ENCODE measurements around the gene ADGRF3. TPM values are rescaled to one million over a fixed set of nuclear protein-coding genes. Genes with fewer than 3 reads are reported as not detected.
A peak's percentile ranks its signal among the peaks of the same experiment; 100 is the strongest.

ADGRF3 gene
- total and polyA plus RNA-seq, 2 of the 13 experiments (the other 11 are each of a cell fraction or from before 2014, with no cell fraction given), result 0.40 to 1.5 TPM

GRCh38 chr2:26274058-26274613, 72.5 kb downstream of the ADGRF3 start (continued):
- TF ChIP-seq, protein P1, sequence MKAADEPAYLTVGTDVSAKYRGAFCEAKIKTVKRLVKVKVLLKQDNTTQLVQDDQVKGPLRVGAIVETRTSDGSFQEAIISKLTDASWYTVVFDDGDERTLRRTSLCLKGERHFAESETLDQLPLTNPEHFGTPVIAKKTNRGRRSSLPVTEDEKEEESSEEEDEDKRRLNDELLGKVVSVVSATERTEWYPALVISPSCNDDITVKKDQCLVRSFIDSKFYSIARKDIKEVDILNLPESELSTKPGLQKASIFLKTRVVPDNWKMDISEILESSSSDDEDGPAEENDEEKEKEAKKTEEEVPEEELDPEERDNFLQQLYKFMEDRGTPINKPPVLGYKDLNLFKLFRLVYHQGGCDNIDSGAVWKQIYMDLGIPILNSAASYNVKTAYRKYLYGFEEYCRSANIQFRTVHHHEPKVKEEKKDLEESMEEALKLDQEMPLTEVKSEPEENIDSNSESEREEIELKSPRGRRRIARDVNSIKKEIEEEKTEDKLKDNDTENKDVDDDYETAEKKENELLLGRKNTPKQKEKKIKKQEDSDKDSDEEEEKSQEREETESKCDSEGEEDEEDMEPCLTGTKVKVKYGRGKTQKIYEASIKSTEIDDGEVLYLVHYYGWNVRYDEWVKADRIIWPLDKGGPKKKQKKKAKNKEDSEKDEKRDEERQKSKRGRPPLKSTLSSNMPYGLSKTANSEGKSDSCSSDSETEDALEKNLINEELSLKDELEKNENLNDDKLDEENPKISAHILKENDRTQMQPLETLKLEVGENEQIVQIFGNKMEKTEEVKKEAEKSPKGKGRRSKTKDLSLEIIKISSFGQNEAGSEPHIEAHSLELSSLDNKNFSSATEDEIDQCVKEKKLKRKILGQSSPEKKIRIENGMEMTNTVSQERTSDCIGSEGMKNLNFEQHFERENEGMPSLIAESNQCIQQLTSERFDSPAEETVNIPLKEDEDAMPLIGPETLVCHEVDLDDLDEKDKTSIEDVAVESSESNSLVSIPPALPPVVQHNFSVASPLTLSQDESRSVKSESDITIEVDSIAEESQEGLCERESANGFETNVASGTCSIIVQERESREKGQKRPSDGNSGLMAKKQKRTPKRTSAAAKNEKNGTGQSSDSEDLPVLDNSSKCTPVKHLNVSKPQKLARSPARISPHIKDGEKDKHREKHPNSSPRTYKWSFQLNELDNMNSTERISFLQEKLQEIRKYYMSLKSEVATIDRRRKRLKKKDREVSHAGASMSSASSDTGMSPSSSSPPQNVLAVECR (CRISPR knock-in tag; IDR thresholded peaks at IDR 0.05; ENCODE audit: borderline replicate concordance), result peak; percentile 24; the same call in 1 of the 2 replicates
- TF ChIP-seq ZMYM4 (CRISPR knock-in tag; IDR thresholded peaks at IDR 0.05), result 0 out of 2 replicates have a peak, but pooled peaks have one; percentile 45
- TF ChIP-seq ZNF253 (CRISPR knock-in tag; IDR thresholded peaks at IDR 0.05; ENCODE audit: borderline replicate concordance), result no peak
- peak; percentile 48; the same call in 1 of the 2 replicates for TF ChIP-seq ISL2 (CRISPR knock-in tag; IDR thresholded peaks at IDR 0.05)
- no peak for TF ChIP-seq ZNF549 (CRISPR knock-in tag; IDR thresholded peaks at IDR 0.05)
- no peak for TF ChIP-seq RFX5 (IDR thresholded peaks at IDR 0.05; ENCODE audit: low read depth, low read length)
- no peak for TF ChIP-seq HMGXB4 (CRISPR knock-in tag; IDR thresholded peaks at IDR 0.05; ENCODE audit: borderline replicate concordance in 1 of 2, low read depth in 1 of 2)
- TF ChIP-seq ZBTB25 (CRISPR knock-in tag; IDR thresholded peaks at IDR 0.05), result peak; percentile 61; the same call in 1 of the 2 replicates
- TF ChIP-seq, protein P2, sequence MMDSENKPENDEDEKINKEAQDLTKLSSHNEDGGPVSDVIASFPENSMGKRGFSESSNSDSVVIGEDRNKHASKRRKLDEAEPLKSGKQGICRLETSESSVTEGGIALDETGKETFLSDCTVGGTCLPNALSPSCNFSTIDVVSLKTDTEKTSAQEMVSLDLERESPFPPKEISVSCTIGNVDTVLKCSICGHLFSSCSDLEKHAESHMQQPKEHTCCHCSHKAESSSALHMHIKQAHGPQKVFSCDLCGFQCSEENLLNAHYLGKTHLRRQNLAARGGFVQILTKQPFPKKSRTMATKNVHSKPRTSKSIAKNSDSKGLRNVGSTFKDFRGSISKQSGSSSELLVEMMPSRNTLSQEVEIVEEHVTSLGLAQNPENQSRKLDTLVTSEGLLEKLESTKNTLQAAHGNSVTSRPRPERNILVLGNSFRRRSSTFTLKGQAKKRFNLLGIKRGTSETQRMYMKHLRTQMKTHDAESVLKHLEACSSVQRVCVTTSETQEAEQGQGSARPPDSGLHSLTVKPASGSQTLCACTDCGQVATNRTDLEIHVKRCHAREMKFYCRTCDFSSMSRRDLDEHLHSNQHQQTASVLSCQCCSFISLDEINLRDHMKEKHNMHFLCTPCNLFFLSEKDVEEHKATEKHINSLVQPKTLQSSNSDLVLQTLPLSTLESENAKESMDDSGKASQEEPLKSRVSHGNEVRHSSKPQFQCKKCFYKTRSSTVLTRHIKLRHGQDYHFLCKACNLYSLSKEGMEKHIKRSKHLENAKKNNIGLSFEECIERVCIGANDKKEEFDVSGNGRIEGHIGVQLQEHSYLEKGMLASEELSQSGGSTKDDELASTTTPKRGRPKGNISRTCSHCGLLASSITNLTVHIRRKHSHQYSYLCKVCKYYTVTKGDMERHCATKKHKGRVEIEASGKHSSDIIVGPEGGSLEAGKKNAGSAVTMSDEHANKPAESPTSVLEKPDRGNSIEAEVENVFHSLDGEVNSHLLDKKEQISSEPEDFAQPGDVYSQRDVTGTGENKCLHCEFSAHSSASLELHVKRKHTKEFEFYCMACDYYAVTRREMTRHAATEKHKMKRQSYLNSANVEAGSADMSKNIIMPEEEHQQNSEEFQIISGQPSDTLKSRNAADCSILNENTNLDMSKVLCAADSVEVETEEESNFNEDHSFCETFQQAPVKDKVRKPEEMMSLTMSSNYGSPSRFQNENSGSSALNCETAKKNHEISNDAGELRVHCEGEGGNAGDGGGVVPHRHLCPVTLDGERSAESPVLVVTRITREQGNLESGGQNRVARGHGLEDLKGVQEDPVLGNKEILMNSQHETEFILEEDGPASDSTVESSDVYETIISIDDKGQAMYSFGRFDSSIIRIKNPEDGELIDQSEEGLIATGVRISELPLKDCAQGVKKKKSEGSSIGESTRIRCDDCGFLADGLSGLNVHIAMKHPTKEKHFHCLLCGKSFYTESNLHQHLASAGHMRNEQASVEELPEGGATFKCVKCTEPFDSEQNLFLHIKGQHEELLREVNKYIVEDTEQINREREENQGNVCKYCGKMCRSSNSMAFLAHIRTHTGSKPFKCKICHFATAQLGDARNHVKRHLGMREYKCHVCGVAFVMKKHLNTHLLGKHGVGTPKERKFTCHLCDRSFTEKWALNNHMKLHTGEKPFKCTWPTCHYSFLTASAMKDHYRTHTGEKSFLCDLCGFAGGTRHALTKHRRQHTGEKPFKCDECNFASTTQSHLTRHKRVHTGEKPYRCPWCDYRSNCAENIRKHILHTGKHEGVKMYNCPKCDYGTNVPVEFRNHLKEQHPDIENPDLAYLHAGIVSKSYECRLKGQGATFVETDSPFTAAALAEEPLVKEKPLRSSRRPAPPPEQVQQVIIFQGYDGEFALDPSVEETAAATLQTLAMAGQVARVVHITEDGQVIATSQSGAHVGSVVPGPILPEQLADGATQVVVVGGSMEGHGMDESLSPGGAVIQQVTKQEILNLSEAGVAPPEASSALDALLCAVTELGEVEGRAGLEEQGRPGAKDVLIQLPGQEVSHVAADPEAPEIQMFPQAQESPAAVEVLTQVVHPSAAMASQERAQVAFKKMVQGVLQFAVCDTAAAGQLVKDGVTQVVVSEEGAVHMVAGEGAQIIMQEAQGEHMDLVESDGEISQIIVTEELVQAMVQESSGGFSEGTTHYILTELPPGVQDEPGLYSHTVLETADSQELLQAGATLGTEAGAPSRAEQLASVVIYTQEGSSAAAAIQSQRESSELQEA (CRISPR knock-in tag; IDR thresholded peaks at IDR 0.05; ENCODE audit: not compliant biosample characterization), result no peak
- TF ChIP-seq SCMH1 (CRISPR knock-in tag; IDR thresholded peaks at IDR 0.05; ENCODE audit: borderline replicate concordance), result no peak
